ENCODE results near the gene NOS1.

The NOS1 gene

GRCh38 chr12:117363056-117363662 lies 1.7 kb upstream of the NOS1 start:
- DNase-seq = no peak

DNA sequence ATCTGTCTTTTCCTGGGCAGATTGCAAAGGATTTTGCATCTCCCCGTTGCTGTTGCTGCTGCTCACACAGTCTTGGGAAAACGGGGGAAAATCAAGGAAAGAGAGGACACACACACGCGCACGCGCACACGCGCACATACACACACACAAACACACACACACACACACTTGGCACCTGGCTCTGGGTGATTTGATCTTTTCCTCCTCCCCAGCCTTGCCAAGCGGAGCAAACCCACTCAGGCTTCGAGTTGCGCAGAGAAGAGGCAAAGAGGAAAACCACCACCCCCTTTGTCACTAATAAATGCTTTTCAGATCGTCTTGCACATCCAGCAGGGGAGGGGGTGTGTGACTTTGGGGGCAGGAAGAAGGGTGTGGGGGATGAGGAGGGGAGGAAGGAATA lies 965 bp upstream of the NOS1 start:
- no peak for DNase-seq

DNA sequence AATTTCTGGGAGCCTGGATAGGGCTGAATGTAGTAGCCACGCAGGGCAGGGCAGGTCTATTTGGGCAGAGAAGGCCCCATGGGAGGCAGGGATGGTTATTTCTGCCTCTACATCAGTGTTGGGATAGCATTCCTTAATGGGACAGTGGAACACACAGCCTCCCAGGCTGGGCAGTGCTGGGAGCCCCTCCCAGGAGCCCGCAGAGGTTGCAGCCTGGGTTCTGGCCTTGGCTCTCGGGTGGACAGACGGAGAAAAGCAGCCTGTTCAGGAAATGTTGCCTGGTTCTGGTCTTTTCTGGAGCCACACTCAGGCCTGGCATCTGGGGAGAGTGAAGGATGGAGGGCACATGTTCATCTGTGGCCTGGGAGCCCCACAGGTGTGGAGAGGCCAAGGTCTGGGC lies 479 bp upstream of the NOS1 start:
- no peak for DNase-seq

DNA sequence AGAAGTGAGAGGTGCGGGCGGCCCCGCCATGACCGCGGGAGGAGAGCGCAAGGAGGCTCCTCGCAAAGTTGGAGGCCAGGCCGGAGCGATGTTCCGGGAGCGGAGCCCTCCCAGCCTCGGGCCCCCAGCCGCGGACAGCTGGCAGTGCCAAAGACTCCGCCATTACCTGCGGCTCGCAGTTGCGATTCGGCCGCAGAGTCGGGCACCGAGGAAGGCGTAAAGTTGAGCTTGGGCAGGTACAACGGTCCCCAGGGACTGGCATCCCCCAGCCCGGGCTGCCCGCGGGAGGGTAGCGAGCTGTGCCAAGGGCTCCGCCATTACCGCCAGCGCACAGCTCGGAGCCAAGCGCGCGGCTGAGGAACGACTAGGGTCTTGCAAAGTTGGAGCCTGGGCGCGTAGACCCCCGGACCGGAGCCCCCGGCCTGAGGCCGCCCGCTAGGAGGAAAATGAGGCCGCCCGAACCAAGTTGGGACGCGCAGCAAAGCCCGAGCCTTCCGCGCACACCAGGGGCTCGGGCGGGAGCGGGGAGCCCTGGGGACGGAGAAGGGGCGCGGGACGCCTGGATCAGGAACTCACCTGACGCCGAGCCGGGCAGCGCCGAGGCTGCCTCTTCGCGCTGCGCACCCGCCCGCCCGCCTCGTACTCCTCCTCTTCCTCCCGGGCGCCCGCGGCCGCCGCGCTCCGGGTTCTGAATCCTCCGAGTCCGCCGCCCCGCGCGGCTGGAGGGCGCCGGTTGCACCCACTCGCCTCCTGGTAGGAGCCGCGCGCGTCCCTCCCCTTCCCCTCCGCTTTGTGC lies 677 bp downstream of the NOS1 start:
- no peak for DNase-seq

DNA sequence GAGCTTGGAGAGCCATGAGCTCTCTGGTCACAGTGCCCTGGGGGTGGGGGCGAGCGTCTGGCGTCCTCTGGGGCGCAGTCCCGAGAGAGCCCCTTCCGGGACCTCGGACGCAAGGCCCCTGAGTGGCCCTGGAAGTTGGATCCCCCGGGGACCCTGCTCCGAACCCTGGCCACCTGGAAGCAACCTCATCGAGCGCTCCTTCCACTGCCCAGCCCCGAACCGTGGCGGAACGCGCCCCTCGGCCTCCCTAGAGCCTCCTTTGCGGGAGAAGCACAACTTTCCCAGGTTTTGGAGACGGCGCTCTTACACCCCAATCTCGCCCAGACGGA lies 1.2 kb downstream of the NOS1 start:
- DNase-seq = no peak

DNA sequence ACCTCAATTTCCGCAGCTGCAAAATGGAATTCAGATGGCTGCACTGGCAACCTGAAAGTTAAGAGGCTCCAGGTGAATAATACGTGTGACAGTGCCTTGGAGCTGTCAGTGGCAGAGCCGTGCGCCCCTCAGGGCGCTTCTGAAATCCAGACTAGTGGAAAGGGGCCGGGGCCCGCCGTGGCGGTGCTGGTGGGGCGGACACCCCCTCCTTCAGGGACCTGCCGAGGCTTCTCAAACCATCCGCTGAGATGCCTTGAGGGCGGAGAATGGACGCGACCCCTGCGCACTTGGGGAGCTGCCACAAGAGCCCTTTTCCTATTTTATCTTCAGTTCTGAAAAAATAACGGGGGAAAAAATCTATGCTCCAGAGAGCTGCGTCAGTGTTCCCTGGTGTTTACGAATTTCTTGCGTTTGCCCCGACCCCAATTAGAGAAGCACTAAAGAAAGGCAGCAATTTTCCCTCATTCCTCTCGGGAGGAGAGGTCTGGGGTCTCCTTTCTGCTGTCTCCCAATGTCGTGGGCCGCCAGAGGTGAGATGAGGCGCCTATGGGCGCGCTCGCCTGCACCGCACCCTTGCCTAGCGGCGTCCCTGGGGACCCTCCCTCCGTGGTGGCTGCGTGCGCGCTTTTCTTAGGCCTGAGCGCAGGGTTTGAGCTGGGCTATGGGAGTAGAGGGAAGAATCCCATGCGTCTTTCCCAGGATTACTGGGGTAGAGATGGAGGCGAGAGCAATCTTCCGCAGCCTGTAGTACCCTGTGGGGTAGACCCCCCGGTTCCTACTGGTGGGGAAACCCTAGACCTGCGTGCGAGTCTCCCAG lies 2.2 kb downstream of the NOS1 start:
- DNase-seq = no peak

DNA sequence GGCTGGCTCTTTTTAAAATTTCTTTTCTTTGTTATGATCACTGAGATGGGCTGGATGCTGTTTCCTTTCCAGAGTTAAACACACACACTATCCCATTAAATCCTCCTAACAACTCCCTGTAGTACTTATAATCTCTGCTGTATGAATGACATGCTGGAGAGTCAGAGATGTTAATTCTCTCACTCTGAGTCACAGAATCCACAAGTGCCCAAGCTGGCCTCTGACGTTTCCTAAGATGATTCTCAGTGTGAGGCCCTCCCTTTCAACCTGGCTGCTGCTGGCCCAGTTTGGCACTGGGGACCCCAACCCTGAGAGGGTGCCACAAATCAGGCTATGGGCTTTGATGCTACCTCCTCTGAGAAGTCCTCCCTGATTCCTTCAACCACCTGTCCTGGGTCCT lies 5.4 kb downstream of the NOS1 start:
- no peak for DNase-seq

DNA sequence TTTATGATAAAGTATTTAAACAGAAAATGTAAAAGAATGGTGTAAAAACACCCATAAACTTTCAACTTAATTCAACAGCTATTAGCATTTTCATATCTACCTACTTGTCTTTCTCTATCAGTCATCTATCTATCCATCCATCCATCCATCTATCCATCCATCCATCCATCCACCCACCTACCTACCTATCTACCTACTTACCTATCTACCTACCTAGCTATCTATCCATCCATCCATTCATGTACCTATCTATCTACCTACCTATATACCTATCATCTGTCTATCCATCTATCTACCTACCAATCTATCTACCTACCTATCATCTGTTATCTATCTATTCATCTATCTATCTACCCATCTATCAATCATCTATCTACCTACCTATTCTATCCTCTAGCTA lies 8.5 kb downstream of the NOS1 start:
- DNase-seq = no peak

GRCh38 chr12:117352206-117352605 lies 9.2 kb downstream of the NOS1 start:
- no peak for DNase-seq

GRCh38 chr12:117350140-117350539 lies 11.3 kb downstream of the NOS1 start:
- DNase-seq = no peak

- DNase-seq = no peak
Observed at GRCh38 chr12:117347588-117347987, 13.8 kb downstream of the NOS1 start.

- DNase-seq = no peak
Observed at GRCh38 chr12:117344716-117345115, 16.7 kb downstream of the NOS1 start.

- no peak for DNase-seq
Observed at GRCh38 chr12:117343849-117344248, 17.6 kb downstream of the NOS1 start.

- DNase-seq = no peak
Observed at GRCh38 chr12:117343296-117343695, 18.1 kb downstream of the NOS1 start.

- no peak for DNase-seq
Observed at GRCh38 chr12:117342682-117343081, 18.7 kb downstream of the NOS1 start.

DNA sequence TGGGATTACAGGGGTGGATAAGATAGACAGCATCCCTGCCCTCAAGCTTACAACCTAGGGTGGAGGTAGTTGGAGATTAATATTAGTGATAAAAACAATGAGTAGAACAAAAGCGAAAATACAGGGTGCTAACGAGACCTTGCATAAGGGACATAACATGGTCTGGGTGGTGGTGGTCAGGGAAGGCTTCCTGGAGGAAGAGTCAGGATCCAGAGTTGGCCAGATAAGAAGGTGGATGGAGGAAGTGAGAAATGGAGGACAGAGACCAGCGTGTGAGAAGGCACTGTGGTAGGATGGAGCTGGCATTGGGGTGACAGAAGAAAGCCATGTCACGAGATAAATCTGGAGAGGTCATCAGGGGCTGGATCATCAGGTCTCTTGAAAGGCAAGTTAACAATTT lies 19.2 kb downstream of the NOS1 start:
- DNase-seq = no peak

DNA sequence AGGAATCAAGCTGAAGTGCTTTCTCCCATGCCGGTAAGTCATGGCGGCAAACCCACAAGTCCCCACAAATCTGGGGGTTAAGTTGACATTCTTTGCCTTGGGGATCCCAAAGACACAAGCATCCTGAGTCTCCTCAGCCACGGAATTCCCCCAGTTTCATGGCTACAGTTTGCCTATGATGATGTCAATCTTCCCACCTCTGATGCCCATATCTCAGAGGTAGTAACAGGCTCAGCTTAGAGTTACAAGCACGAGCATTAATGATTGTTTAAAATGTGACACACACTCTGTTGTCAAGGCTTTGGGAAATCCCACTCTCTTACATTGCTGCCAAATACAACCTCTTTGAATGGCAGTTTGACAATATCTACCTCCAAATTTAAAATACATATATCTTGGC lies 22.3 kb downstream of the NOS1 start:
- no peak for DNase-seq

GRCh38 chr12:117334855-117335587 lies 26.4 kb downstream of the NOS1 start:
- peak; percentile 50 for DNase-seq

- peak; percentile 43 for DNase-seq
Observed at GRCh38 chr12:117334051-117334450, 27.4 kb downstream of the NOS1 start.

DNA sequence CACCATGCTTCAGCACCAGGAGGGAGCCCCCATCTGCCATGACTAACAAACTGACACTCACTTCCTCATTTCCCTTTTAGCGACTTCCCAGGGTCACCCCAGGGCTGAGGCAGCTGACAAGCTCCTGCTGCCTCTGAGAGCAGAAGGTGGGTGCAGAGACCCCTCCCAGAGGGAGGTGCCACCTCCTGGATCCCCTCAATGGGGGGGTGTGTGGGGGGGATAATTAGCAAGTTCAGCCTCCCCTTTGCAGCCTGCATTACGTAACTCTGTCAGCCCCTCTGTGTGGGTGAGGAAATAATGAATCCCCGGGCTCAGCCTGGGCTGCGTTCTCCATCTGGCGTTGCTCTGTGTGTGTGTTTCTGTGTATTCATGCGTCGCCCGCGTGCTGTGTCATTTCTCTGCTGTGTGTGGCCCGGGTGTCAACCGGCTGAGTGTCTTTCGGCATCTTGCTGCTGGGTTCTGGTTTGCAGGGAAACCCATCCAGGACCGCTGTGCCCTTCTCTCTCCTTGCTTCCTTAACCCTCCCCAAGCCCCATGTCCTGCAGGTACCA lies 28.0 kb downstream of the NOS1 start:
- no peak for DNase-seq

- DNase-seq = no peak
Observed at GRCh38 chr12:117331691-117332090, 29.7 kb downstream of the NOS1 start.

DNA sequence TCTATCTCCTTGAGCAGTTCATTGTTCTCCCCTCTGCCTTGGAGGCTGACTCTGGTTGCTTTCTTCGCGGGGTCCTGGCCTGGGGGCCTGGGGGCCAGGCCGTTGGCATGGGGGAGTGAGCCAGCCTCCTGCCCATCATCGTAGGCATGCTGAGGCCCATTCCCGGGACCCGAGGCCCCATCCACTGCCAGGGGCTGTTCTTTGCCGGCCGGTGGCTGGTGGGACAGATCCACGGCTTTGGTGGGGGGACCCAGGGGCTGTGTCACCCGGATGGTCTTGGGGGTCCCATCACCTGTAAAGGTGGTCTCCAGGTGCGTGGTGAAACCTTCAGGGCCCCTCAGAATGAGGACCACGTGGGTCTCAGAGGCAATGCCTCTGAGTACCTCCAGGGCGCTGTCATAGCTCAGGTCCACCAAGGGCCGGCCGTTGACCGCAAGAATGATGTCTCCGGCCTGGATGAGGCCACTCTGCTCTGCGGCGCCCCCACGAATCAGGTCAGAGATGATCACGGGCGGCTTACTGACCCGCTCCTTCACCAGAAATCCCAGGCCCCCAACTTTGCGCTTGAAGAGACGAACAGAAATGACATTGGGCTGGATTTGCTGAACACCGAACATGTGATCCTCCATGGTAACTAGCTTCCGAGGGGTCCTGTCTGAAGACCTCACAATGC lies 30.8 kb downstream of the NOS1 start:
- no peak for DNase-seq
